ENCODE results near the gene ZNF771.
A peak's percentile ranks its signal among the peaks of the same experiment; 100 is the strongest.
"Not testable (repeated sequence)": the region's sequence is repeated elsewhere in the genome, so short reads cannot be mapped to it uniquely, and the experiment has no call there.

The ZNF771 gene

DNA sequence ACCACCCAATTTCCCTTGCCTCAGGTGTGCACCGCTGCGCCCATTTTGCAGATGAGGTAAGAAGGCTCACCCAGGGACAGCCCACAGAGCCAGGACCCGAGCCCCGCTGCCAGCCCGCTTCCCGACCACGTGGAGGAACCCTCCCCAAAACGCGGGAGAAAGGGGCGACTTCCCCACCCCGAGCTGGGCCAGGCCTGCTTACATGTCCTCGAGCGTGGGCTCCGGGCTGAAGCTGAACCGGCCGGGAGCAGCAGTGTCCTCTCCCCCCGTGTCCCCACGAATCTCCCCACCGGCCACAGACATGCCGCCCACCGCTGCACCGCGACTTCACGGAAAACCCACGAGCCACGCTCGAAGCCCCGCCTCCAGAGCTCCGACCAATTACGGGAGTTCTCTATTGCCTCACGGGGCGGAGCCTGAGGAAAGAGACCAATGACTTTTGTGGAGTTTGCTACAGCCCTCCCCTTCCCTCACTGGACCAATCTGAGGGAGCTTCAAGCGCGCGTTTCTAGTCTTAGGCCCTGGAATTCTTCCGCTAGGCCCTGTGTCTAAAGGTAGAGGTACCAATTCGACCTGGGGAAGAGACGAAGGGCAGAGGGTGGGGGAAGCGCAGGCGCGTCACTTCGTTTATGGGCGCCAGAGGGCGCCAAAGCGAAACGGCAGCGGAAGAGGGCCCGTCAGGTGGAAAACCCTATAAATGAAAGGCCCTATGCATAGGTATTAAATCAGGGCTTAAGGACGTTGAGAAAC, 22.4 kb downstream of the ZNF771 start, which contains the start of gene DCTPP1:
DCTPP1 (minus strand) TSS at position 353 of the 750 bp plus-strand sequence; CDS start at position 303, 50 bp downstream.
- DNase-seq (ENCODE audit: low read depth in 3 of 3, low spot score in 1 of 3): peak; percentile 86 to 95 (median 90)

DNA sequence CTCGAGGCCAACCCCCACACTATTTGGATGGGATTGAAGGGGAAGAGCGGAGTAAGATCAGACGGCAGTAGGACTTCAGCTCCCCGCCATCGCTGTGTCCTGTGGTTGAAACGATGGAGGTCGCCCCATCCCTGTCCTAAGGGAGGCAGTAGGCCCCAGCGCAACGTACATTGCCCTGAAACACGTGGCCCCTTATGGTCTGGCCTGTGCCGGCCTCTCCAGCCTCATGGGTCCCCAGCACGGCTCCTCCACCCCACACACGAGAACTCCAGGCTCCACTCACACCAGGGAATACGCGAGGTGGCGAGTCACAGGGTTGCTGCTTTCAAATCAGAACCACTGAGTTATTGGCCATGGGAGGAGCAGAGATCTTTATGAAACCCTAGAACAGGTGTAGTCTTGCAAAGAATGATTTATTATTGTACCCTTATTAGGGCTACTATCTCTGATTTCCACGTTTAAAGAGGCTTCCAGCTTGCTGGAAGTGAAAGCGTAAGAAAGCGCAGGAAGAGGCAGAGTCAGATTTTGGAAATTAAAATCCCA, 23.1 kb downstream of the ZNF771 start:
- DNase-seq (ENCODE audit: low read depth in 3 of 3, low spot score in 1 of 3): no peak

DNA sequence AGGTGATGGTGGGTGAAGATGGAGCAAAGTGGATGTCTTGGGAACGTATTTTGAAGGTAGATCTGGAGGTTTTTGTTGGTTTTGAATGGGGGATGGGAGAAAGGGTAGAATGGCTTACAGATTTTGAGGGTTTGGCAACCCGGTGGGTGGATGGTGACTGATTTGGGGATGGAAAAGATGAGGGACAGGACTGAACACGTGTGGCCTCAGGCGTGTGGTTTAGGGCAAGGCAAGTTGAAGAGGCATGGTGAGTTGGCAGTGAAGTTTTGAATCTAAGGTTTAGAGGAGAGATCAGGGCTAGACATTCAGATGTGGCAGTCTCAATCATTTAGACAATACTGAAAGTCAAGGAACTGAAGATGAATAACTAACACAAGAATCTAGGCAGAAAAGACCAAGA, 27.4 kb downstream of the ZNF771 start:
- DNase-seq (ENCODE audit: low read depth in 3 of 3, low spot score in 1 of 3): no peak

DNA sequence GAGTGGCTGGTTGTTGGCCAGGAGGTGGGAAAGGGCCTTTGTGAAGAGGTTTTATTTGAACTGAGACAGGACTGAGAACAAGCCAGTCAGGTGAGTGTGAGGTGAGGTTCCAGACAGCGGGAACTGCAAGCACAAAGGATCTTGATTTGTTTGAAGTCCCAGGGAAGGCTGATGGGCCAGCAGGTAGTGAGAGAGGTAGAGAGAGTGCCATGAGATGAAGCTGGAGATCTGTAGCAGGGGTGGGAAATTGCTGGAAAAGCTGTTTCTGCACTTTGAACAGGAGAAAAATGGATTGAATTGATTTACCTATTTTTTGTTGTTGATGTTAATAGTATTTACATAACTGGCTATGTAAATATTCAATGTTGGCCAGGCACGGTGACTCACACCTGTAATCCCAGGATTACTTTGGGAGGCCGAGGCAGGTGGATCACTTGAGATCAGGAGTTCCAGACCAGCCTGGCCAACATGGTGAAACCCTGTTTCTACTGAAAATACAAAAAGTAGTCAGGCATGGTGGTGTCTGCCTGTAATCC, 30.2 kb downstream of the ZNF771 start:
- DNase-seq (ENCODE audit: low read depth in 3 of 3, low spot score in 1 of 3): no peak

DNA sequence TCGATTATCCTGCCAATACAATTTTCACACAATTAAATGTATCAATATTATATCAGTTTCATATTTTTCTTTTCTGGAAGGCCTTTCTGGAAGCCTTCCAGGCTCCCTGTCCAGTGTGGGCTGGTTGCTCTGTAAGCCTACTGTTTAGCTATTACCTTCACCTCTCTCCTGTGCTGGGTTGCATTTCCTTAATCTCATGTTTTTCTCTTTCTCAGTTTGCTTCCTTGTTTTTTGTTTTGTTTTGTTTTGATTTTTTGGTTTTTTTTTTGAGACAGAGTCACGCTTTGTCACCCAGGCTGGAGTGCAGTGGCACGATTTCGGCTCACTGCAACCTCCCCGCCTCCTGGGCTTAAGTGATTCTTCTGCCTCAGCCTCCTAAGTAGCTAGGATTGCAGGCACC, 31.4 kb downstream of the ZNF771 start:
- DNase-seq (ENCODE audit: low read depth in 3 of 3, low spot score in 1 of 3): no peak

DNA sequence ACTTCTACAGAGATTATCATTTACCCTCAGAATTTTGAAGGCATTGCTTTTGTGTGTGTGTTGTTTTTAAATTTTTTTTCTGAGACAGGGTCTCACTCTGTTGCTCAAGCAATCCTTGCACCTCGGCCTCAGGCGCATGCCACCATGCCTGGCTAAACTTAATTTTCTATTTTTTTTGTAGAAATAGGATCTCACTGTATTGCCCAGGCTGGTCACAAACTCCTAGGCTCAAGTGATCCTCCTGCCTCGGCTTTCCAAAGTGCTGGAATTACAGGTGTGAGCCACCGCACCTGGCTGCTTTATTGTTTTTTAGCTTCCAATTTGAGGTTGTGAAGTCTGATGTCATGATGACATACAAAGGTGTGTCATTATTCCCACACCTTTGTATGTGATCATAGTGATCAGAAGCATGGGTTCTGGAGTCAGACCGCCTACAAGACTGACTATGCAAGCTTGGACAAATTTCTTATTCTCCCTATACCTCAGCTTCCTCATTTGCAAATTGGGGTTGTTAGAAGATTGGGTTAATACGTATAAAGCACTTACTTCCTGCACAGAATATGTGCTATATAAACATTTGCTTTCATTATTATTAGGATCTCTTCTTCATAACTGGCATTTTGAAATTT, 32.4 kb downstream of the ZNF771 start:
- DNase-seq (ENCODE audit: low read depth in 3 of 3, low spot score in 1 of 3): no peak

DNA sequence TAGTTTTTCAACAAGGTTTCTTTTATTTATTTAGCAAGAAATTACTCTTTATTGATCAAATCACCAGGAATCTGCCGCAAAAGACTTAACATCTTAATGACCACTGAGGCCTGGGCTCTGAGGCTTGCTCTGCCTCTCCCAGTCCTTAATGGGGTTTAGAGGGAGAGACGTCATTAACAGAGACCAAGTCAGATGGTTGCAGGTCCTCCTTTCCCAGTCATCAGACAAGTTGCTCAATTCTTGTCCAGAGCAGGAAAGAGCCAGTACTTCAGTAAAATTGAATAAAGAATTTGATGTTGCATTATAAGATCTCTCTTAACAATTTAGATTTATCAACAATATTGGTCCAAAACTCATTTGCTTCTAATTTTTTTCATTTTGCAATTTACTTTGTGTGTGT, 36.2 kb downstream of the ZNF771 start:
- DNase-seq (ENCODE audit: low read depth in 3 of 3, low spot score in 1 of 3): no peak

DNA sequence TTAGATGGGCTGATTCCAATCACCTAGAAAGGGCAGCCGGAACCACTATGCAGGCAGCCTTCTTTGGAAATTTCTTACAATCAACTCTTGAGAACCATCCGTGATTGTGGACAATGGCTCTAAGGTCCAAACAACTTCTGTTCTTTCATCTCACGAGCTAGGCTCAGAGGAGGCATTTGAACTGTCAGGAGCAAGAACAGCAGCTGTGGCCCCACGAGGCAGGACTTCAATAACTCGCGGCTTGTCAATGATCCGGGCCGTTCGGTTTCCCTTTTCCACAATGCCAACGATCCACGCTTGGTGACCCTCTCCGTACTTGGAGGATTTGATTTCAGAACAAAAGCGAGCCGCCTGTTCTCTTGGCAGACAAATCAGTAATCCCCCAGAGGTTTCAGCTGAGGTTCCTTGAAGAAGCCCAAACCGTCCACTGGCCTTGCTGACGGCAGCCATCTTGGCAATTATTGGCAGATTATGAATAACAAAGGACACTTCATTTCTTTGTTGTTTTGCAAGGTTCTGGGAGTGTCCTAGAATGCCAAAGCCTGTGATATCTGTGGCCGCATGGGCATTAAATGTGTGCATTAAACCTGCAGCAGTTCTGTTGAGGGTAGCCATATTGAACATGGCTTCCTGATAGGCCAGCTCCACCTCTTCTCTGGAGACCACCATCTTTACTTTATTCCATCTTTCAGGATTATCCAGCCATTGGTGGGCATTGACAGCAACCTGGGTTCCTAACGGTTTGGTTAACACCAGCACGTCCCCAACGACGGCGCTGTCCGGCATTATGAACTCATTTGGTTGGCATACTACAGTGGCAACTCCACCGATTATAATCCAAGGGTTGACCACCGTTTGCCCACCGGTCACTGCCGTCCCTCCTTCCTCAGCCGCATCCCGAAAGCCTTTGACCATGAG, 37.1 kb downstream of the ZNF771 start:
- DNase-seq (ENCODE audit: low read depth in 3 of 3, low spot score in 1 of 3): no peak

DNA sequence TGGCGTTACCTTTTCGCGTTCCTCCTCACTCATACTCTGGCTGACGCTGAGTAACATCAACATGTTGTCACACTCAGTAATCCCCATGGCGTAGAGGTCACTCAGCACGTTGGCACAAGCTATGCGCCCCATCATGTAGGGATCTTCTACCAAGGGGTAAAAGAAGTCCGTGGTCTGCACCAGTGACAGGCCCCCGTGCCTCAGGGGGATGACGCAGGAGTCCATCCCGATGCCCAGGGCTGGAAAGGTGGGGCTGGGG, 37.7 kb downstream of the ZNF771 start:
- no peak for DNase-seq (ENCODE audit: low read depth in 3 of 3, low spot score in 1 of 3)

DNA sequence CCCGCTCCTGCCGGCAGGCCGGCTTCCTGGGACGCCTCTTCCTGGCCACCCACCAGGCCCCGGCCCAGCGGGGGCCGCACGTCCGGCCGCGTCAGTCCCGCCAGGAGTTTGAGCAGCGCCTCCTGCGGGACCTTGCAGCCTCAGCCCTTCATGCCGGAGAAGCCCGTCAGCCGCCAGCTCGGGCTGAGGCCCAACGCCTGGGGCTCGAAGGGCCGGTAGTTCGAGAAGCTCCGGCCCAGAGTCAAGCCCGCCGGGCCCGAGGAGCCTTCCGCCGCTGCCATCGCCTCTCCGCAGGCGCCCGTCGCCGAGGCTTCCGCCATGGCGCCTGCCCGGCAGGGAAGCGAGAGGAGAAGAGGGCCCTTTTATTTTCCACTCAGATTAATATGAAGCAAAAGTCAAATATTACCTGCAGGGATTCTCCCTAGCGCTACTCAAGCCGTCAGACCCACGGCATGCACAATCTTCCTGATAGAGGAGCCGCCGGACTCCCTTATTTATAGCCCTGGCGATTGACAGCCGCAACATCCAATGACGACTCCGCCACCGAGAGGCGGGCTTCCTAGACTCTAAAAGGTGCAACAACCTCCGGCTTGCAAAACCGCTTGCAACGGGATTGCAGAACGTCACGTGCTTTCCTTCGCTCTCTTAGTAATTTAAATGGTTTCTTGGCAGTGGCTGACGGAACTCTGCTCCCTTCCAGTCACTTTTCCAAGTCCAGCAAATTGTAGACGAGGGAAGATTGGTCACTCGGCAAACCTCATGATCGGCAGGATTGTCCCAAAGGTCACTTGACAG, 38.2 kb downstream of the ZNF771 start, which contains the start of gene SEPHS2:
SEPHS2 (minus strand) TSS at position 467 of the 795 bp plus-strand sequence; CDS start at position 320, 147 bp downstream.
- peak; percentile 90 to 95 (median 91) for DNase-seq (ENCODE audit: low read depth in 3 of 3, low spot score in 1 of 3)

DNA sequence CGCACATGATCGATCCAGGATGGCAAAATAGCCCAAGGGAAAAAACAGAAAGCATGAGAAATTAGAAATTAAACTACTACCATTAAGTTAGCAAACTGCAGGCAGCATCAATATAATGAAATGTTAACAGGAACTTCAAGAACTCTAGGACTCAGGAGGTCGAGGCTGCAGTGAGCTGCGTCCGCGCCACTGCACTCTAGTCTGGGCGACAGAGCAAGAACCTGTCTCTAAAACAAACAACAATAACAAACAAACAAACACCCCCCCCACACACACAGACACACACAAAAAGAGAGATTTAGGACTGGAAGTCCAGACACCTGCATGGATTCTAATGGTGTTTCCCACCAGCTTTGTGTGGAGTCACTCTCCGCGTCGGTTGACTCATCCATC, 38.8 kb downstream of the ZNF771 start:
- DNase-seq (ENCODE audit: low read depth in 3 of 3, low spot score in 1 of 3): no peak

DNA sequence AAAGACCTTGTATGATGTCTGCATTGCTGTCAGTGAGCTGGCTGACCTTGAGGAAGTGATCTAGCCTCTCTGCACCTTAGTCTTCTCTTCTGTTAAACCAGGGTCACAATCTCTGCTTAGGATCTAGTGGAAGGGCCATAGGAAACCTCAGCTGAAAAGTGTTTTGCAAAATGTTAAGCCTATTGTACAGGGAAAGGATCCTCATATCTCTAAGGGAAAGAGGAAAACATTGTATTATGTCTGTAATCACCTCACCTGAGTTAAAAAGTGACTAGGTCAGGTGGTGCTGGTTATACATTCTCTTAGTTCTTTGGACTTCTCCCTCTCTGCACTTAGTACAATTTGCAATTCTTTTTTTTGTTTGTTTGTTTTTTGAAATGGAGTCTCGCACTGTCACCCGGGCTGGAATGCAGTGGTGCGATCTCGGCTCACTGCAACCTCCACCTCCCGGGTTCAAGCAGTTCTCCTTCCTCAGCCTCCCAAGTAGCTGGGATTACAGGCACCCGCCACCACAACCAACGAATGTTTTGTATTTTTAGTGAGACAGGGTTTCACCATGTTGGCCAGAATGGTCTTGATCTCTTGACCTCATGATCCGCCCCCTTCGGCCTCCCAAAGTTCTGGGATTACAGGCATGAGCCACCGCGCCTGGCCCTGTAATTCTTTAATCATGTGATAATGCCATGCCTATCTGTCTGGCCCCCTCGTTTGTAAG, 40.3 kb downstream of the ZNF771 start:
- DNase-seq (ENCODE audit: low read depth in 3 of 3, low spot score in 1 of 3): no peak

DNA sequence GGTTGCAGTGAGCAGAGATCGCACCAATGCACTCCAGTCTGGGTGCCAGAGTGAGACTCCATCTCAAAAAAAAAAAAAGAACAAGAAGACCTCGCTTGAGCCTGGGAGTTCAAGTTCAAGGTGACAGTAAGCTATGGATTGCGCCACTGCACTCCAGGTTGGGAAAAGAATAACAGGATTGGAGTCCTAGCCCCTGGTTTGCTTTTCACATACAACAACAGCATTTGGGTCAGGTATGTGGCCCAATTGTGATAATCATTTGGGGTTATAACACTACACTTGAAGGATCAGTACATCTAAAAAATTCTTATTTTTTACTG, 41.7 kb downstream of the ZNF771 start:
- DNase-seq (ENCODE audit: low read depth in 3 of 3, low spot score in 1 of 3): no peak

DNA sequence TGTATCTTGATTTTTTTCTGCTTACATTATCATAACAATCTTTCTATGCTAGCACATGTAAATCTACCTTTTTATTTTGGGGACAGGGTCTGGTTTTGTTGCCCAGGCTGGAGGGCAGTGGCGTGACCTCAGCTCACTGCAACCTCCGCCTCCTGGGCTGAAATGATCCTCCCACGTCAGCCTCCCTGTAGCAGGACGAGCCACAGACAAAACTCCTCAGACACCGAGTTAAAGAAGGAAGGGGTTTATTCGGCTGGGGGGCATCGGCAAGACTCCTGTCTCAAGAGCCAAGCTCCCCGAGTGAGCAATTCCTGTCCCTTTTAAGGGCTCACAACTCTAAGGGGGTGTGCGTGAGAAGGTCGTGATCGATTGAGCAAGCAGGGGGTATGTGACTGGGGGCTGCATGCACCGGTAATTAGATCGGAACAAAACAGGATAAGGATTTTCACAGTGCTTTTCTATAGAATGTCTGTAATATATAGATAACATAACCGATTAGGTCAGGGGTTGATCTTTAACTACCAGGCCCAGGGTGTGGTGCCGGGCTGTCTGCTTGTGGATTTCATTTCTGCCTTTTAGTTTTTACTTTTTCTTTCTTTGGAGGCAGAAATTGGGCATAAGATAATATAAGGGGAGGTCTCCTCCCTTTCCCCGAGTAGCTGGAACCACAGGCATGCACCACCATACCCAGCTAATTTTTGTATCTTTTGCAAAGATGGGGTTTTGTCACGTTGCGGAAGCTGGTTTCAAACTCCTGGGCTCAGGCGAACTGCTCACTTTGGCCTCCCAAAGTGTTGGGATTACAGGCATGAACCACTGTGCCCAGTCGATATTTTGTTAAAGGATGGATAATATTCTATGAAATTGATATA, 45.5 kb downstream of the ZNF771 start:
- DNase-seq (ENCODE audit: low read depth in 3 of 3, low spot score in 1 of 3): not testable (repeated sequence)

DNA sequence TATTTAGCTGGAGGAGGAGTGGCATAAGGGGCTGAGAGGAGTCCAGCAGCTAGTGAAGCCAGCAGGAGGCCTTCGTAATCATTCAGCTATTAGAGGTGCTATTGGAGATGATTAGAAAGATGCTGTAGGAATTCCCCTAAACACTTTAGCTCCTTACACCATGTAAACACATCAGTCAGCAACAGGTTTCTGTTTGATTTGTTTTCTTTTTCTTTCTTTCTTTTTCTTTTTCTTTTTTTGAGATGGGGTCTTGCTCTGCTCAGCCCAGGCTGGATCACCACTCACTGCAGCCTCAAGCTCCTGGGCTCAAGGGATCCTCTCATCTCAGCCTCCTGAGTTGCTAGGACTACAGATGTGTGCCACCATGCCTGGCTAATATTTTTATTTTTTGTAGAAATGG, 48.9 kb downstream of the ZNF771 start:
- no peak for DNase-seq (ENCODE audit: low read depth in 3 of 3, low spot score in 1 of 3)

DNA sequence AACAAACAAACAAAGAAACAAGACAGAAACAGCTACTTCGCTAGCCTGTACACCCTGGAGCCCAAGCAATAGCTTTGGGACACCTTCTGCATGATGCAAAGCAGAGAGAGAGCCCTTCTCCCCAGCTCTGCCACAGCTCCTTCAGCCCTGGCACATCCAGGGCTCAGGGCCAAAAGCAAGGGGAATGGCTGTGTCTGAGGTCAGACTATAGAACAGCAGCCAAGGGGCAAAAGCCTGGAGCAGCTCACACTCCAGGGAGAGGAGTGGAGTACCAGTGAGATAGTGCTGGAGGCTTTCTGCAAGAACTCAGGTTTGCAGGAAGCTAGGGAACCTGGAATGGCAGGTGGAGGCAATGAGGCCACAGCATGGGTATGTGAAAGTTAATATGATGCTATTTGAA, 49.9 kb downstream of the ZNF771 start:
- DNase-seq (ENCODE audit: low read depth in 3 of 3, low spot score in 1 of 3): no peak

DNA sequence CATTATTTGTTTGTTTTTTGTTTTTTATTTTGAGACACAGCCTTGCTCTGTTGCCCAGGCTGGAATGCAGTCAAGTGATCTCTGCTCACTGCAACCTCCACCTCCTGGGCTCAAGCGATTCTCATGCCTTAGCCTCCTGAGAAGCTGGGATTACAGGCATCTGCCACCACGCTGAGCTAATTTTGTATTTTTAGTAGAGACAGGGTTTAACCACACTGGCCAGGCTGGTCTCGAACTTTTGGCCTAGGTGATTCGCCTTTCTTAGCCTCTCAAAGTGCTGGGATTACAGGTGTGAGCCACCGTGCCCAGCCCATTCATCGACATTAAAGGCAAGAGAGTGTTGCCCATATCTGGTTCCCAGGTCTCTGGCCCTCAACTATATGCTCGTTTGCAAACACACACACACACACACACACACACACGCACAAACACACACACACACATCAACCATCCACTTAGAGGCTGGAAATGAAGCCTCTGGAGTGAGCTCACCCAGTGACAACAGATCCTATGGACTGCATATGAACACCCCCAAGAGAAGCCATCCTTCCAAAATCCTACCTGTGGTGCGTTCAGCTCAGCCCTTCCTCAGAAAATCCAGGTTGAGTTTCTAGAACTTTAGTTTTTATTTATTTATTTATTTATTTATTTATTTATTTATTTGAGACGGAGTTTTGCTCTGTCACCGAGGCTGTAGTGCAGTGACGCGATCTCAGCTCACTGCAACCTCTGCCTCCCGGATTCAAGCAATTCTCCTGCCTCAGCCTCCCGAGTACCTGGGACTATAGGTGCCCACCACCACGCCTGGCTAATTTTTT, 50.5 kb downstream of the ZNF771 start:
- DNase-seq (ENCODE audit: low read depth in 3 of 3, low spot score in 1 of 3): no peak

All from stimulated activated CD4-positive, alpha-beta T cell treated with anti-CD3 and anti-CD28 coated beads, TNF-alpha, amount 100 ng/mL, for 1 hour (primary cell).